NCI-H2196 treated with DMSO at 0.1 percent for 48 hours (cell line): ENCODE measurements around the gene ITPRIPL1.

Experiments
- DNase-seq: peaks from one replicate; lab custom pipeline; 2025; ENCODE audit not compliant: unreplicated experiment; lab: John Stamatoyannopoulos, UW

ITPRIPL1 gene

DNA sequence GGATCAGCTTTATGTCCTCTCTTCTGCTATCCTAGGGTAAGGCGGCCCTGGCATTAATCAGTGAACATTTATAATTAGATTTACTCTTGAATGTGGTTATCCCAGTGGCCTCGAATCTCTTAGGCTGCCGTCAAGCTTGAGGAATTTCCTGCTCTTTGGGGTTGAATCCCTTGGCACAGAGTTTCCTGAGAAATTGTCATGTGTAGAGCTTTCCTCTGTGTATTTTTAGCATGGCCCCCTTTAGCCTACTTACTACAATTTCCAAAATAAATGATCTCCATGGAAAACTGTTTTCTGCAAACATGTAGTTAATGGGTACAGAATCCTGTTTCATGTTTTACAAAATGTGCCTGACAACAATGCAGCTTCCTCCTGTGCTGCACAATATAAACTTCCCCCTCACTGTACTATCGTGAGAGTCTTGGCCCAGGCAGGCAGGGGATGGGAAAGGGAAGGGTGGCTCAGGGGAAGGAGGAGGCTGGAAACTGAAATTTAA lies 28.5 kb downstream of the ITPRIPL1 start:
- DNase-seq = no peak

GRCh38 chr2:96354492-96354891 lies 29.4 kb downstream of the ITPRIPL1 start:
- no peak for DNase-seq

- no peak for DNase-seq
Measured at GRCh38 chr2:96356889-96357288, 31.8 kb downstream of the ITPRIPL1 start.

DNA sequence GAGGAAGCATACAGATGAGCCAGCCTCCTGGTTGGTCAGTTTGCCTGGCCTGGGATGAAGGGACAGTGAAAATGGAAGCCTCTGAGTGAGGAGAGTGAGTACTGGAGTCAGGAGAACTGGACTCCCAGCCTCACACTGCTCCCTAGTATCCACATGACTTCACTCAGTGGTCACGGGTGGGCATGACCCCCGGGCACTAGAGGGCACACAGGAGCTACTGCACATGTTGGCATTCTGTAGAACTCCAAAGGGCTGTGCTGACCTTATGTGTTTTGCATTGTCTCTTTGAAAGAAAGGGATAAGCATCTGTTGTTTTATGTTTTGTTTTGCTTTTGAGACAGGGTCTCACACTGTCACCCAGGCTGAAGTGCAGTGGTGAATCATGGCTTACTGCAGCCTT lies 34.2 kb downstream of the ITPRIPL1 start:
- no peak for DNase-seq

DNA sequence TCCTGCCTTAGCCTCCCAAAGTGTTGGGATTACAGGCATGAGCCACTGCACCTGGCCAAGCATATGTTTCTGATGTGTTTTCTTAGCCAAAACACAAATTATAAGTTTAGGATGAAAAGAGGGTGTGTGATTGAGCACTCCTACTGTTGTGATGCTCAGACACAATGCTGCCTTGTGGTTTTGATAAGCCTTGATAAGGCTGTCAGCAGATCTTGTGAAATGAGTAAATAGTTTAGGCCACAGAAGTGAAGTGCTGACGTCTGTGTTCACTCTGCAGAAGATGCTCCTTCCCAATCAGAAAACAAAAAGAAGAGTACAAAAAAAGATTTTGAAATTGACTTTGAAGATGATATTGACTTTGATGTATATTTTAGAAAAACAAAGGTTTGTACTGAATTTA lies 34.7 kb downstream of the ITPRIPL1 start:
- no peak for DNase-seq

- DNase-seq = no peak
Measured at GRCh38 chr2:96361751-96362150, 36.6 kb downstream of the ITPRIPL1 start.

DNA sequence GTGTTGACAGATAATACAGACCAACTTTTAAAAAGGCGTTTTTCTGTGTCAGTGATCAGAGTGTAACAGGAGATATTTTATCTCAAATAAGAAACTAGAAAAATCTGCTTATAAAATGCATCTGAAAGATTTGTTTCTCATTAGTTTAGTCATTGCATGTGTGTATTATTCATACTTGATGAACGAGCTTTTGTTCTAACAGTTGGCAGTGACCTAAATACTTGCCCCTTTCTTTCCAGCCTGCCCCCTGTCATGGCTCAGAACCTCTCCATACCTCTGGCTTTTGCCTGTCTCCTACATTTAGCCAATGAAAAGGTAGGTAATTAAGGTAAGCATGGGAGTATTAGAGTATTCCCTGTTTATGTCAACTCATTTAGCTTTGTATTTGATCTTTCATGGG lies 44.1 kb downstream of the ITPRIPL1 start:
- DNase-seq = no peak

DNA sequence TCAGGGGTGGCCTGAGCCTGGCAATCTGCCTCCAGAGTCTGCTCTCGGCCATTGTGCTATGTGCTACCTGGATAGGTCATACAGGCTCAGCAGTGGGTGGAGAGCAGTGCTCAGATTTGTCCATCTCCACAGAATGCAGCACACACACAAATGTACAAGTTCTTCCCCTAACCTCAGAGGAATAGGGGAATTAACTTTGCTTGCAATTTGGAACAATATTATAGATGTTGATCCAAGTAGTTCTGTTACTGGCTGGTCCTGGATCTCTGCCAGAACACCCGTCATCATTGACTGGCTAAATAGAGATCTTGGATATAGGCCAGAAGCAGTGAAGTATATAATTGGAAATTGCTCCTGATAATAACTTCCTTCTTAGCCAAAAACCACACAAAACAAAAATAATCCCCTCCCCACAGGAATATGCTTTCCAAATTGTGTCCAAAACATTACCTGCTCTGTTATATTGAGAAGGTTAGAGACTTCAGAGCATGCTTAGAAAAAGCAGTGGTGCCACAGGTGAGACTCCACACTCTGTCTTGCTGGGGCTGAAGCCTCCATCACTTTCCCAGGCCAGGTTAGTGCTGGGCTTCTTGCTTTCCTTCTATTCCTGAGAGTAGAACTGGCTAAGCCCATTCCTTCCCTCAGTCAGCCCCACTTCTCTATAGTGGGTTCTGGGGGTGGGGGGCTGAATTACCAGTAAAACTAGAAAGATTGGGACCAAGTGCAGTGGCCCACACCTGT lies 49.3 kb downstream of the ITPRIPL1 start:
- peak; percentile 74 for DNase-seq
